Retina (tissue), 1 donor: ENCODE data around the gene GNAQ.
"Not testable (repeated sequence)": the region's sequence is repeated elsewhere in the genome, so short reads cannot be mapped to it uniquely, and the experiment has no call there.

Source experiments
- DNase-seq: peaks from one replicate; pipeline ENCODE4 v3.0.0-alpha.2; 2016

Gene GNAQ

DNA sequence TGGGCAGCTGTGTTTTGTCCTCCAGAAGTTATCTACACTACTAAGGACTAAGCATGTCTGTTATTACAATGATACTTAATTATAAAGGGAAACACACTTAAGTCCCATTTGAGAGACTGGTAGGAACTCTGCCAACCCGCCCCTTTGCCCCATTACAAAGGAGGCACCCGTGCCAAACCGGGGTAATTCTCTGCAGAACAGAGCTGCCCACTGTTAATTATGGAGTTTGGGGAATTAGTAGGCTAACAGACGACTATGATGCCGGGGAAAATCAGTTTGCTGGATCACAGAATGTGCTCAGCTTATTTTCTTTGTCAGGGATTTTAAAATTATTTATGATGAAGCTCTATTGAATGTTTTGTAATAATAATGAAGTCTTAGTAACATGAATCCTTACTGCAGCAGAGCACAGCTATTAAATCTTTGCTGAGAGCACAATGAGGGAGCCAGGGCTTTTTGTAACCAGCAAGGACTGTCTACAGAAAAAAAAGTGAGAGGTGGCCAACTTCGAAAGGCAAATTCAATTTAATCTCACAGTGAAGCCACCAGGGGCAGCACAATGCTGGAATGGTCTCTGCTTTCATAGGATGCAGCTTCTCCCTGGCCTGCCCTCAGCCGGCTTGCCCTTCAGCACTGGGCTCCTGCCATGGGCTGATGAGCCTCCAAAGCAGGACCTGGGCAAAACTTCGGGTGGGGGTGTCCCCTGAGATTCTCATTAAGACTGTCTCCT, 134.5 kb downstream of the GNAQ start:
- DNase-seq: no peak

DNA sequence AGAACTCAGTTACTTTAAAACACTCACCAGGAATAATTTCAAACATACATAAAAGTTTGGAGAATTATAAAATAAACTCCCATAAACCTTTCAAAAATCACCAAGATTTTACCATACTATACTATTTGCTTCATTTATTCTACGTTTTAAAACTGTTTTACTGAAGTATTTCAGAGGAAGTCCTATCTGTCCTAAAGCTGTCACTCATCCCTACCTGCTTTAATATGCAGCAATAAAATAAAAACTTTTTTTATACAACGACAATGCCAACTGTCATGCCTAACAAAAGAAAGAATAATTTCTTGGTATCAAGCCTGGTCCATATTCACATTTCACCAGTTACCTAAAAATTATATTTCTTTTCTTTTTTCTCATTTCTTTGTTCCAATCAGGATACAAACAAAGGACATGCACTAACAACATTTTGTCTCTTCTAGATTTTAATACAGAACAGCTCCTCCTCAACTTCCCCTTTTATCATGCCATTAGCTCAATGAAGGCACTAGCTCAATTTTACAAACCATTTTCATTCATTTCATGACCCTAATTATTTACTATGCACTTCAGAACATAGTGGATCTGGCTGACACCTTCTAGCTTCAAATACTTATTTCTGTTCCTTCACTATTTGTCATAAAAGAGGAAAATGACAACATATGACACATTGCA, 135.2 kb downstream of the GNAQ start:
- DNase-seq: no peak

DNA sequence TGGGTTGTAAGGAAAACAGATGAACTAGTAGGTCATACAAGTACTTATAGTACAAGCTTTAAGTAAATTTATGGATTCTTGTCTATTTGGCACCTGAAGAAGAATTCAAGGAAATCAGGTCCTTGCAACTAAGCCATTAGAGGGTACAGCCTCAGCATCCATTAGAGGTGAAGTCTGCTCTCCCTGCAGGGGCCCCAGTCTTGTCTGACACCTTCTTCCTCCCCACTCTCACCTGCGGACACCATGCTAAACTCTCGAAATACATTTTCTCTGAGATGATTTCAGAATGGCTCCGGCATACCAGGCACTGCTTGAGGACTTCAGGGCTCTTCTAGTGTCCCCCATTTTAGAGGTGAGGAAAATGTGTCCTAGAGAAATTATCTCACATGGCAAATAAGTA, 137.9 kb downstream of the GNAQ start:
- DNase-seq: no peak

DNA sequence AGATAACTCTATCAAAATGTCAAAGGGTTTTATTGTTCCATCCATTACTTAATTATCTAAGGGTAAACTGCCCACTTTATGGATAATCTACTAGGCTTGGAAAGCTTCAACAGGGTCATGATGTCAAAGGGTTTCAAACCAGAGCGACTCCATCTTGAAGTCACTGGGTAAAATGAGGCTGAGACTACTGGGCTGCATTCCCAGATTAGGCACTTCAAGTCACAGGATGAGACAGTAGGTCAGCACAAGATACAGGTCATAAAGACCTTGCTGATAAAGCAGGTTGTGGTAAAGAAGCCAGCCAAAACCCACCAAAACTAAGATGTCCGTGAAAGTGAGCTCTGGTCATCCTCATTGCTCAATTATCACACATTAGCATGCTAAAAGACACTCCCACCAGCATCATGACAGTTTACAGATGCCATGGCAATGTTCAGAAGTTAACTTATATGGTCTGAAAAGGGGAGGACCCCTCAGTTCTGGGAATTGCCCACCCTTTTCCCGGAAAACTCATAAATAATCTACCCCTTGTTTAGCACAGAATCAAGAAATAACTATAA, 138.6 kb downstream of the GNAQ start:
- DNase-seq: no peak

DNA sequence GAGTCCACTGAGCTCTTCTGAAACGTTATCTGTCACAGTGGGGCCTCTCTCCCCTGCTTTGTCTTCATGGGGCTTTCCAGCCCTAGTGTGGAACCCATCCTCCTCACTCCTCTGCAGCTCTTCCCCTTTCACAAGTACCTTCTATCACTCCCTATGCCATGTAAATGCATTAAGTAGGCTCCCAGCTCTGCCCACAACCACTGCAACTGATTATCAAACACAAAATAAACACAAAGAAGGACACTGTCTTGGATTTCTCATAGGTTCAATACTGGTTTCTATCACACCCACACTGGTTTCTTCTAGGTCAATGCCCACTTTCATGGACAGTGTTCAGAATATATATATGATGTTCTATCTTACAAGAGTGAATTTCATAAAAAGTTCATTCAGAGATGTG, 139.4 kb downstream of the GNAQ start:
- peak; percentile 11 for DNase-seq

DNA sequence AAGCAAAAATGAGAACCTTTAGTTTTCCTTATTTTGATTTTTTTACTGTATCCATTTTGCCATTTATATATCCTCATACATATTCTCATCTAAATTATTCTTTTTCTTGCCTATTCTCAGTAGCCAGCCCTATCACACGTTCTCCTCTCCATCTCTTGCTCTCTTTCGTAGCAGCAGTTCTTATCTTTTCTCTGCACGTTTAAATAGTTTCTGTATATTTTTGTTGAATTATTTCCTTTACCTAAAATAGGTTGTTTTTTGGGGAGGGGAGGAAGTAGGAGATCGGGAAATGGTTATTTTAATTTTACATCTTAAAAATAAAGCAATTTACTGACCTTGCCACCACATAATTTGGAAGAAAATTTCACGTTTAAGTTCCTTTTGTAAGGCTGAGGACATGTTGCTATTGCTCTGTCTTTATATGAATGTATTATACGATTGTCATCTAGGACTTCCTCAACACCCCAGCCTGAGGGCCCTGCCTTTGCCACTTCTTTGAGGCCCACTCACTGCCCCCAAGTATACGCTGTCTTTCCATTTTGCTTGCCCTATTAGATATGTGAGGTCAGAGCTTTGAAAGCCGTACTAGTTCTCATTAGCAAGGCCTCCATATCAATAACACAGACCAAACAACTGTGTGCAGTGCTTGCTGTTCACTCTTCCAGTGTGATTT, 140.3 kb downstream of the GNAQ start:
- peak; percentile 11 for DNase-seq

DNA sequence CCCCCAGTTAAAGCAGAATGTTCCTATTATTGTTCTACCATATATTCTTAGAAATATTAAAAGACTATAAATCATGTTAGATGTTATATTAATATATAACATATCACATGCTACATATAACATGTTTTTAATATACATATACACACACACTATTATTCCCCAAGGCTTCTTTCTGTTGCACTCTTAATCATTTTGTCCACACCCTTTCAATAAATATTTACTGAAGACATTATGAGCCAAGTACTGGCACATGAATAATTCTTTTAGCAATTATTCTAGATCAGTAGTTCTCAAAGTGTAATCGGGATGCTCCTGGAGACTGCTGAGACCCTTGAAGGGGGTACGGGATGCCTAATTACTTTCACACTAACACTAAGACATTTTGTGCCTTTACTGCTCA, 143.9 kb downstream of the GNAQ start:
- no peak for DNase-seq

DNA sequence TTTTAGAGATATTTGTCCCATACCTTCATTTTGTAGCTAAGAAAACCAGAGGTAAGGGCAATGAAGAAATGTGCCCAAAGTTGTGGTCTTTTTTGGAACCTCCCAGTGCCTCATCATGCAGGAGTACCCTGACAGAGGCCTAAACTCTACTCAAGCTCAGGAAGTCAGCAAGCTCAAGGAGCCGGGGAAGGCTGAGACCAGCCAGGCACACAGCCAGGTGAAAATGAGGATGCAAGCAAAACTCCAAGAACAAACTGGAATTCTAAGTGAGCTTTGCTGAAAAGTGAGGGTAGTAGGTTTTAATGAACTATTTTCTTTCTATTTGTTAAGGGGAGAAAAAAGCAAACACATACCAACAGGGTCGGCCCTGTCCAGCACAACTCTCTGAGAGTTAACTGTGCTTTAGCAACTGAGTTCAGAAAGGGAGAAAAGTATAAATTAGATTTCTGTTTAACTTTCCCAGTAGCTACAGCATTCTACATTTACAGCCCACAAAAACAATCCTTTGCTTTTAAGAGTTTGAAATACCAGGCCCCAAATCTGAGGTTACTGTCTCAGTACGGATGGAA, 146.4 kb downstream of the GNAQ start:
- no peak for DNase-seq

DNA sequence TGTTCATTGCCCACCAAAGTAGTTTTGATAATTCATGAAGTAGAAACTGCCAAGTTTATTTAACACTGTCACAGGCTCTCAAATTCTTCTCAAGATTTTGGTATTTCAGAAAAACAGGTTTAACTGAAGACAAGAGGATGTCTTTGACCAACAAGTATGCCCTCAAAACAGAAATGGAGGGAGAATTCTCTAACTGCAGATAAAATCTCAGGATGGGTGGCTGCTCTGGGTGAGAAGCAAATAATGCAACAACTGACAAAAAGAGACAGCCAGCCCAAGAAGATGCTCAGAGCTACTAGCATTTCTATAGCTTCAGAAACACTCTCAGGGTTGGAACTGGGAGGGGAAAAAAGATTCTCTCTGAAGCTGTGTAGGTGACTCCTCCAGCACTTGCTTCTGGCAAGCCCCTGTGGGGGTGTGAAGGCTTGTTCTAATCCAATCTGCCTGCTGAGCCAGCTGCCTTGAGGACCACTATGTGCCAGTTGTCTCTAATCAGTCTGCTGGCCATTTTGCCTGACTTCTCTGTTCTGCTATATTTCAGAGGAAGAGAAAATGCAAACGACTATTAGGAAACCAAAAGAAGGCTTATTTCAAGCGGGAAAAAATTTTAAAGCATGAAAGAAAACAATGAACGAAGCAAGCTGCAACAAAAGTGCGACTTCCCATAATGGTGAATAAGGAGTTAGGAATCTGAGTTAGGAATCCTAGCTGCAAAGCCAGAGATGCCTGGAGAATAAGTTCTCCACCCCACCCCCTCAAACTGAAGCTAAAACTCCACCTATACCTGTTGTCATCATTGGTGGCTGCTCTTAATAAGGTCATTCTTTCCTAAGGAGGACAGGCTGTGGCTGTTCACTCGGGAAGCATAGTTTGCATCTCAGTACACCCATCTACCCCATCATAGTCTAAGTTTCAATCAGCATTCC, 147.5 kb downstream of the GNAQ start:
- no peak for DNase-seq

DNA sequence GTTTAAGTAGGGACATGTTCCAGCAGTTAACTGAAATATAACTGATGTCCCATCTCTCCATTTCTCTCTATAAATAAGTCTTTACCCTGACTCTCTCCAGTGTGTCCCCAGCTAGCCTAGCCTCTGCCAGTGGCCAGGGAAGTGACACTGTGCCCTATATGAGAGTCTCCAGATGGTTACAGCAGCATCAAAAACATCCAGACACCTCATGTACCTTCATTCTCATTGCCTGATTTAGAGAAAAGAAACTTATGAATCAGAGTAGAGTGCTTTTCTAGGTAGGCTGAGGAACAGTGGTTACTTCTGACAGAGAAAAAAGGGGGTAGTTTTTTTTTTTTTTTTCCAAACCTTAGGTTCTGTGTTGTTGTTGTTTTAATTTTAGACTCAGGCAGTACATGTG, 148.5 kb downstream of the GNAQ start:
- no peak for DNase-seq

DNA sequence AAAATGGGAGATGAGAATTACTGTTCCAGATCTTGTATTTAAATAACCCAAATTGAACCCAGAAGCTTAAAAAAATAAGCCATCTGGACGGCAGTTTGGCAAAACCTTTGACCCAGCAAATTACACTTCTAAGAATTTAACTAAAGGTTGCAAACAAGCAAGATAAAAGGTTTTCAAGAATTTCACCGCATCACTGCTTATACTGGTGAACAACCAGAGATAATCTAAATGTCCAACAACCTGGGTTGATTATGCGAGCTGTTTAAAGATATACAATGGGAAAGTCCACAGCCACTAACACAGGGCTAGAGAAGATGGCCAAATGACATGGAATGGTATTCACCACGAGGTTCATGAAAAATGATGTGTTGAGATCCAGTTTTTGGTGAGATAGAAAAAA, 149.3 kb downstream of the GNAQ start:
- DNase-seq: no peak

DNA sequence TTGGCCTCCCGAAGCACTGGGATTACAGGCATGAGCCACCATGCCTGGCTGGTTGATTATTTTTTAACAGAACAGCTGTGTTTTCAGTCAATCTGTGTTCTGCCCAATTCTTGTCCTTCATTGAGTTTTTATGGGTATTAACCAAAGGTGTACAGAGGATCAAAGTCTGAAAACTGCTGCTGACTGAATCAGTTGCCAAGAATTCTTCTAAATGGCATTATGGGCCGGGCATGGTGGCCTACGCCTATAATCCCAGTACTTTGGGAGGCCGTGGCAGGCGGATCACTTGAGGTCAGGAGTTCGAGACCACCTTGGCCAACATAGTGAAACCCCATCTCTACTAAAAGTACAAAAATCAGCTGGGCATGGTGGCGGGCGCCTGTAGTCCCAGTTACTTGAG, 150.0 kb downstream of the GNAQ start:
- not testable (repeated sequence) for DNase-seq

DNA sequence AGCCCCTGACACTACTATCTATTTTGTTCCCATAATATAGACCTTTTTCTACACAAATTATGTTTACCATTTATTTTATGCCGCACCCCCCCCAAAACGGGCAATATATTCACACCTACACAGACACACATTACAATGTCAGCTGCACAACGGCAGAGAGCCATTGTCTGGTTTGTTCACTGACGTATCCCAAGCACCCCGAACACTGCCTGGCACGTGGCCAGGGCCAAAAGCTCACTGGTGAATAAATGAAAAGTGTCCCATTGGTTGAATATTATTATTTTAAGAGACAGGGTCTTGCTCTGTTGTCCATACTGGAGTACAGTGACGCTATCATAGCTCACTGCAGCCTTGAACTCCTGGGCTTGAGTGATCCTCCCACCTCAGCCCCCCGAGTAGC, 150.5 kb downstream of the GNAQ start:
- DNase-seq: no peak

DNA sequence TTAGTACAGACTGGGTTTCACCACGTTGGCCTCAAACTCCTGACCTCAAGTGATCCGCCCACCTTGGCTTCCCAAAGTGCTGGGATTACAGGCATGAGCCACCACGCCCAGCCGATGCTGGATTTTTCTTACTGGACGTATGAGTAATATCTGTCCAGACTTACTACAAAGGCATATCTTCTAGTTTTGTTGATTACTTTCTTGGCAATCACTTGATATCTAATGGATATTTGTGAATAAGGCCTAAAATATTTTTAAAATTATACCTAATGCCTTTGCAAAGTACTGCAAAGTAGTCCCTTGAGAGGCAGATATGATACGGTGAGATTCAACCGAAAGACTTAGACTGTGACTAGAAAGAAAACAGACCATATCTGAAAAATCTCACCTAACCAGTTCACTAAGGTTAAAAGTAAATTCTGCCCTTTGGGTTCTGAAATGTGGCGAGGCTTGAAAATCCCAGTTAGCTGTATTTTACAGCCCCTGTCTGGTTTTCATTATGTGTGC, 152.1 kb downstream of the GNAQ start:
- DNase-seq: no peak

DNA sequence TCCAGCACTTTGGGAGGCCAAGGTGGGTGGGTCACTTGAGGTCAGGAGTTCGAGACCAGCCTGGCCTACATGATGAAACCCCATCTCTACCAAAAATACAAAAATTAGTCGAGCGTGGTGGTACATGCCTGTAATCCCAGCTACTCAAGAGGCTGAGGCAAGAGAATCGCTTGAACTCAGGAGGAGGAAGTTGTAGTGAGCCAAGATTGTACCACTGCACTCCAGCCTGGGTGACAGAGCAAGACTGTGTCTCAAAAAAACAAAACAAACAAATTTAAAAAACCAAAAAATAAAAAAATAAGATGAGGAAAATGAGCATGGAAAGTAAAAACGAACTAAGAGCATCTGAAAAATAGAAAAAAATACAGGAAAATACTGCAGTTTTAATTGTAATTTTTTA, 152.8 kb downstream of the GNAQ start:
- not testable (repeated sequence) for DNase-seq

DNA sequence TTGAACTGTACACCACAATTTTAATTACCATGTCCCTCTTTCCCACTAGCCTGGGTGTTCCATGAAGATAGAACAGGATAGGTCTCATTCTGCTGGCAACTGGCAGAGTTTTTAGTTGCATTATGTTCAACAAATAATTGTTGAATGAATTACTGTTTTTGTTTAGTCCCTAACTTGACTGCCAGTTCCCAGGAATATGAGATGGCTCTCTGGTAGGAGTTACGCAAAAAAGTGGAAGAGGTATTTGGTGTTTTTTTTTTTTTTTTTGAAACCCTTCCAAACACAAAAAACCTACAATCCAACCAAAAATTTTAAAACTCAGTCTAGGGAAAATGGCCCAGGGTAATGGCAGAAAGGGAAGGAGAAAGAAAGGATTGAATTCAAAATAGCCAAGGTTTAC, 153.6 kb downstream of the GNAQ start:
- DNase-seq: no peak

DNA sequence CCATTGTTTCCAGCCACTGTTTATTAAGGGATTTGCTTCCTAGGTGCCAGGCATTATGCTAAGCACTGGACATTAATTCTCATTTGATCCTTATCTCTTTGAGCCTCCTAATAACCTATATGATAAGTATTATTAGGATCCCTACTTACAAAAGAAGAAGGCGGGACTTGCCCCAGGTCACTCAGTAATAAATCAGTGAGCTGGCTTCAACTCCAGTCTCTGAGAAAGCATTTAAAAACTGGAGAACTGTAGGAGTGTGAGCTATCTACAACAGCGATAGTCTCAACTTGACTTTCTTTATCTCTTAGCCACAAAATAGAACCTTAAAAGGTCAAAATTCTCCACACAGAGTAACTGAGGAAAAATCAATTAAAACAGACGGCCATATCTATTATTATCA, 155.0 kb downstream of the GNAQ start:
- DNase-seq: no peak

DNA sequence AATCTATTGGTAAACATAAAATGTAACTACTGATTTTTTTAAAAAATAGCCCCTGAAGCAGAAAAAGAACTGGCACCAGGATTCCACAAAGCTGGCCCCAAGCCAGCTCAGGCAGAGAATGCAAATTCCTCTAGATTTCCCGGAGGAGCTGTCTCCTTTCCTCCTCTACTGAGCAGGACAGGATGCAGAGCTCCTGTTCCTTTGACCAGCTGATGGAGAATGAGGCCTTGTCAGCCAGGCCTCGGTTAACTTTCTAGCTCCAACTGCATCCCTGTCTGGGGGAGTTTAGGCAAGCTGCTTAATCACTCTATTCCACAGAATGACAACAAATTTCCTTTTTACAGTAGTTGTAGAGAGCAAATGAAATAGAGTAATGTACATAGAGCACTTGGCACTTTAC, 155.5 kb downstream of the GNAQ start:
- no peak for DNase-seq

DNA sequence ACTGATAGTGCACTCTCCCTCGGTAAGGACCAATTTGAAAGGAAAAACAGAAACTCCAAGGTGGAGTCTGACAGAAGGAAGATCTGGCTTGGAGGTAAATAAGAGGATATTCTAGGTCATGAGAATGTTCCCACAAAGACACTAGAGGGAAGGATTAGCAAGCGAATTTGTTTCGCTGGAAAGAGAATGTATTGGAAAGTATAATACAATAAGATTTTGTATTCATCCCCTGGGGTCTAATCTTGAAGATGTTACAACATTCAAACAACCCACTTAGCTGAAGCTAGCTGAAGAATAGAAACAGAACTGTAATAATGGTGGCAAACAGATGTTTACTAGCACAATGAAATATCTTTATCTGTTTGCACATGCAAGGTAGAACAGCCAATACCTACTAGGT, 158.7 kb downstream of the GNAQ start:
- DNase-seq: no peak

DNA sequence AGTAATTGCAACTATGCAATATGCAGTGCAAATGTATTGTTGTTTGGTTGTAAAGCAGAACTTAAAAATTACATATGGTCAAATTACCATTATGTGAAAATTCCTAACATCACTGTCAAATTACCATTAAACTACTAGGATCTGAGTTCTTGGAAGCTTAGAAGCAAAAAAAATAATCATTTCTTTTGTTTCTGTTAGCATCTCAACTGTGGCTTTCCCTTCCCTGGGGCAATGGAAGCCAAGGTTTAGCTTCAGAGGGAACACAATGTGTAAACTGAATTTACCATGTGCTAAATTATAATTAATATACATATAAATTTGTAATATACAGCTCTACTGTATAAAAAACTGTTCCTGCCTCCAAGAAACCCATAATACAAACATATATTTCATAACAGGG, 159.4 kb downstream of the GNAQ start:
- no peak for DNase-seq

DNA sequence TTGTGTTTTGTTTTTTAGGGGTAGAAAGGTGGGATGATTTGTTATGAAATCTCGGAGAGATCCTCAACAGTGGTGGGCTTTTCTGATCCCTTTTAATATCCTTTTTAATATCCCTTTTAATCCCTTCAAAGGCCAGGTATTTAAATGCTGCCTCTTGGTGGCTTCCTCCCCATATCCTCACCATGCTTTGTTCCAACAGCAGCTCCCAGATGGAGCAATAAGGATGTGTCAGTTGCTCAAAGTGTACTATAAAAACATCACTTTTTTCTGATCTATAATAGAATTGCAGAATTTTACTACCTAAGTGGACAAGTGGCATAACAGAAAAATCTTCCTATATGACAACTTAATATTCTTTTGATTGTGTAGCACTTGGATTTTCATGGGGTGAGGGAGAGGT, 160.1 kb downstream of the GNAQ start:
- DNase-seq: no peak

DNA sequence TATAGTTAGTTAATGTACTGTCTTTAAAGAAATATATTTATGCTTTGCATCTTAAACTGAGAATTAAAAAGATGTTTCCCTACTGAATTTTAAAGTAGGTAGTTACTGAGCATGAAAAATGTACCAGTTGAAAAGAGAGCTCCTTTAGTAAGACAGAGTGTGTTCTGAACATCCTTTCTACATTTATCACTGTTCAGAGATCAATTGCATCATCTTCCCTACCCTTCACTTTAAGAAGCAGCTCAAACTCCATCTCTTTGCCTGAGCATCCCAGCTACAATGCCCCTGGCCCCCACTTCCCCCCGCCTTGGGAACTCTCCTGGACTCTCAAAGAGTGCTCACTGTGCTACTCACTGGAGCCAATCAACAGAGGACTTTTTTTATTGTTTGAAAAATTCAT, 164.7 kb downstream of the GNAQ start:
- DNase-seq: no peak
